OCI-LY7 (cell line): ENCODE measurements around the gene MRPL22. TPM values are rescaled to one million over a fixed set of nuclear protein-coding genes. Genes with fewer than 3 reads are reported as not detected.

Source experiments
- BruUV-seq: library from RNA; stranded (reverse); fragments of 400-500 nt; replicated peaks from 2 replicates; lab custom pipeline; 2021; lab: Mats Ljungman, UMichigan
- CTCF ChIA-PET: fragments of 300-600 bp; sonication (Branson Sonifier 250); formaldehyde crosslinking; loops from one replicate; lab custom pipeline; 2022; ENCODE audit warnings: antibody characterized with exemption; ENCODE audit not compliant: unreplicated experiment; lab: Charles Lee
- POLR2A ChIA-PET: fragments of 300-600 bp; sonication (Branson Sonifier 250); formaldehyde crosslinking; loops from one replicate; lab custom pipeline; 2022; ENCODE audit warnings: antibody characterized with exemption; lab: Charles Lee
- DNase-seq: peaks from one replicate; pipeline ENCODE4 v3.0.0-alpha.2; 2015; ENCODE audit warnings: low spot score
- H2AFZ ChIP-seq: fragments of 200-600 bp; sonication (generic), shearing (Covaris generic); 2 replicates; pipeline ENCODE4 v1.6.1; 2014; ENCODE audit warnings: mild to moderate bottlenecking, antibody characterized with exemption, low read length, moderate library complexity
- H3K27ac ChIP-seq: fragments of 200-600 bp; sonication (generic); 2 replicates; pipeline ENCODE4 v1.5.1; 2014; ENCODE audit warnings: mixed run types, low read depth, mild to moderate bottlenecking, moderate library complexity, low read length, inconsistent platforms; ENCODE audit not compliant: poor library complexity, severe bottlenecking
- H3K36me3 ChIP-seq: fragments of 200-600 bp; sonication (generic); 2 replicates; pipeline ENCODE4 v1.6.1; 2014; ENCODE audit warnings: mild to moderate bottlenecking, antibody characterized with exemption, low read length, moderate library complexity, mixed read lengths; ENCODE audit not compliant: insufficient read depth
- H3K4me1 ChIP-seq: fragments of 200-600 bp; sonication (generic); 2 replicates; pipeline ENCODE4 v1.5.1; 2014; ENCODE audit warnings: mild to moderate bottlenecking, low read length; ENCODE audit not compliant: insufficient read depth, poor library complexity, severe bottlenecking
- H3K4me2 ChIP-seq: fragments of 200-600 bp; sonication (generic); 2 replicates; pipeline ENCODE4 v1.6.1; 2014; ENCODE audit warnings: mild to moderate bottlenecking, low read length
- H3K4me3 ChIP-seq: fragments of 200-600 bp; sonication (generic); 2 replicates; pipeline ENCODE4 v1.5.1; 2014; ENCODE audit warnings: mild to moderate bottlenecking, low read depth, low read length; ENCODE audit not compliant: poor library complexity, severe bottlenecking
- H3K79me2 ChIP-seq: fragments of 200-600 bp; sonication (generic); 2 replicates; pipeline ENCODE4 v1.6.1; 2016; ENCODE audit warnings: low read depth, mild to moderate bottlenecking, low read length, moderate library complexity, mixed read lengths; ENCODE audit not compliant: insufficient read depth
- H3K9me2 ChIP-seq: fragments of 200-600 bp; sonication (generic); 2 replicates; pipeline ENCODE4 v1.6.1; 2016; ENCODE audit warnings: mild to moderate bottlenecking, low read length, mixed read lengths; ENCODE audit not compliant: insufficient read depth
- H3K9me3 ChIP-seq: fragments of 200-600 bp; sonication (generic); 2 replicates; pipeline ENCODE4 v1.6.1; 2014; ENCODE audit warnings: mild to moderate bottlenecking, mixed run types, low read length, mixed read lengths
- H4K20me1 ChIP-seq: fragments of 200-600 bp; sonication (generic); 2 replicates; pipeline ENCODE4 v1.6.1; 2014; ENCODE audit warnings: mild to moderate bottlenecking, antibody characterized with exemption, low read length, moderate library complexity, mixed read lengths; ENCODE audit not compliant: insufficient read depth
- CTCF ChIP-seq: fragments of 200-600 bp; sonication (generic); conservative IDR thresholded peaks from 2 replicates; pipeline ENCODE4 v1.5.1; 2014; ENCODE audit warnings: mild to moderate bottlenecking, antibody characterized with exemption, low read length, moderate library complexity, mixed read lengths
- EZH2phosphoT487 ChIP-seq: fragments of 200-600 bp; sonication (generic); IDR thresholded peaks from 2 replicates; pipeline ENCODE4 v1.6.1; 2018; ENCODE audit warnings: low read depth, borderline replicate concordance, mild to moderate bottlenecking, mixed run types, antibody characterized with exemption, low read length, moderate library complexity, mixed read lengths
- intact Hi-C: fragments of 100-400 bp; cut with micrococcal nuclease; formaldehyde crosslinking; loops from one replicate; pipeline ENCODE4 v1.10.0; 2022; ENCODE audit not compliant: unreplicated experiment
- total RNA-seq, 2 experiments: library from RNA; depleted of rRNA in 1 of 2; stranded (reverse); fragments of >200 nt in 1 of 2; shearing (Covaris generic) in 1 of 2; gene quantifications; 2 replicates each; pipeline ENCODE4 v1.2.3, GENCODE V29; 2014 to 2022

Gene MRPL22
- total RNA-seq, 2 experiments from 2014 or later: 34.0 to 91.8 TPM

DNA sequence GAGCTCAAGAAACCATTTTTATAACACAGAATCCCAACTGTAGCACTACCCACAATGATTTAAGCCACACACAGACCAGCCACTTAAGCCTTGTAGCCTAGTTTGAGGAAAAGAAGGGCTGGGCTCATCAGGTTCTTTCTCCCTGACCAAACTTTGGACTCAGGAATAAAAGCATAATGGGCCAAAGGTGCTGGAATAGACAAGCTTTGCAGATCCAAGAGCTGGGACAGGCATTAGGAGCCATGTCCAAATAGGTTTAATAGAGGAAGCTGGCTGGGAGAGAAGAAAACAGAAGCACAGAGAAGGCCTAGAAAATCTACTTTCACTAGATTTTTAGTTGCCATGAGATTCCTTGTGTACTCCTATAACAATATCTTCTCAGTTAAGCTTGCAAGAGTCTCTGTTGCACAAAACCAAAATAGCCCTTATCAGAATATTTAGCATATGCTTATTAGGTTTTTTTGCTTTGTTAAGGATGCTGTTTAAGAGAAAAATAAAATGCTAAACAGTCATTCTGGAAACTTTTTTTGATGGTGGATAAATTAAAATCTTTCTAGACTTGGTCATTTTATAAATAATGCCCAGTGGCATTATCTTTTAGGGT is 44.2 kb upstream of the MRPL22 start:
- Histone ChIP-seq H3K4me2 (no peak overlapping the region), H3K9me3 (no peaks in the 10 kb centered on the region), H3K79me2 (no peaks in the 10 kb centered on the region), H4K20me1 (no peaks in the 10 kb centered on the region), H3K27ac (no peak overlapping the region), H3K36me3 (peaks cover 96% of the 10 kb centered on the region), H2AFZ (no peak overlapping the region), H3K4me3 (no peak overlapping the region), H3K4me1 (no peaks in the 10 kb centered on the region), H3K9me2 (no peaks in the 10 kb centered on the region)
- intact Hi-C loops: no loop called here
- BruUV-seq: no TSS peak
- ChIA-PET POLR2A (interaction anchor here (0.5 to 1.0 kb wide), 2 partner anchors 21 to 1046 kb away, joined by 3 to 4 read pairs; no protein-coding TSS in a partner anchor), CTCF (no interaction called here)
- no peak for DNase-seq
- no peak for TF ChIP-seq CTCF
- TF ChIP-seq EZH2phosphoT487: no peak

- no TSS peak for BruUV-seq
- Histone ChIP-seq H3K9me3 (no peaks in the 10 kb centered on the region), H3K36me3 (peaks cover 97% of the 10 kb centered on the region), H3K4me3 (no peak overlapping the region), H2AFZ (no peak overlapping the region), H3K4me2 (no peak overlapping the region), H3K79me2 (no peaks in the 10 kb centered on the region), H3K27ac (no peak overlapping the region), H3K9me2 (no peaks in the 10 kb centered on the region), H3K4me1 (no peaks in the 10 kb centered on the region), H4K20me1 (no peaks in the 10 kb centered on the region)
- no peak for DNase-seq
- intact Hi-C loops: no loop called here
- POLR2A ChIA-PET: interaction anchor here (0.6 to 1.2 kb wide), 2 partner anchors 8 to 9 kb away, joined by 3 to 6 read pairs; no protein-coding TSS in a partner anchor
- TF ChIP-seq EZH2phosphoT487: no peak
- TF ChIP-seq CTCF: no peak
- CTCF ChIA-PET: no interaction called here
Measured at GRCh38 chr5:154898210-154898609, 42.7 kb upstream of the MRPL22 start.

- Histone ChIP-seq H3K9me2 (no peaks in the 10 kb centered on the region), H3K79me2 (no peaks in the 10 kb centered on the region), H3K4me1 (no peaks in the 10 kb centered on the region), H3K36me3 (peaks cover 95% of the 10 kb centered on the region), H2AFZ (no peak overlapping the region), H3K27ac (no peak overlapping the region), H3K4me3 (no peak overlapping the region), H3K4me2 (no peak overlapping the region), H3K9me3 (no peaks in the 10 kb centered on the region), H4K20me1 (no peaks in the 10 kb centered on the region)
- ChIA-PET POLR2A (interaction anchor here (1.2 kb wide), 1 partner anchor 11 kb away, joined by 3 read pairs; no protein-coding TSS in a partner anchor), CTCF (no interaction called here)
- TF ChIP-seq EZH2phosphoT487: no peak
- no peak for TF ChIP-seq CTCF
- intact Hi-C loops: no loop called here
- no peak for DNase-seq
- no TSS peak for BruUV-seq
Measured at GRCh38 chr5:154899151-154899816, 41.6 kb upstream of the MRPL22 start.
